Type B pancreatic cell (in vitro differentiated cells): ENCODE data around the gene PRDX6. TPM values are rescaled to one million over a fixed set of nuclear protein-coding genes. Genes with fewer than 3 reads are reported as not detected.
"Not testable (repeated sequence)": the region's sequence is repeated elsewhere in the genome, so short reads cannot be mapped to it uniquely, and the experiment has no call there.

Experiments
- DNase-seq: peaks from one replicate; pipeline ENCODE4 v3.0.0; 2021; ENCODE audit warnings: mixed read lengths; ENCODE audit not compliant: unreplicated experiment; ENCODE audit errors: extremely low spot score
- H3K27ac Mint-ChIP-seq: 2 replicates; pipeline ENCODE4 v1.8.0; 2021; ENCODE audit warnings: mild to moderate bottlenecking, mixed read lengths
- H3K27me3 Mint-ChIP-seq: 2 replicates; pipeline ENCODE4 v1.8.0; 2021; ENCODE audit warnings: mixed read lengths
- H3K36me3 Mint-ChIP-seq: 2 replicates; pipeline ENCODE4 v1.8.0; 2021; ENCODE audit warnings: mixed read lengths
- H3K4me1 Mint-ChIP-seq: one replicate; pipeline ENCODE4 v1.8.0; 2021; ENCODE audit warnings: mixed read lengths; ENCODE audit not compliant: unreplicated experiment
- H3K4me3 Mint-ChIP-seq: 2 replicates; pipeline ENCODE4 v1.8.0; 2021; ENCODE audit warnings: mild to moderate bottlenecking, mixed read lengths
- H3K9me3 Mint-ChIP-seq: 2 replicates; pipeline ENCODE4 v1.8.0; 2021; ENCODE audit warnings: mixed read lengths
- total RNA-seq: library from RNA; stranded (reverse); gene quantifications from 2 replicates; pipeline ENCODE4 v1.2.1, GENCODE V29; 2021; ENCODE audit warnings: low replicate concordance
- TF ChIP-seq, protein P1 (sequence below): fragments of 200-600 bp; sonication (generic); conservative IDR thresholded peaks from 2 replicates; pipeline ENCODE4 v1.5.0; 2021; ENCODE audit warnings: antibody characterized with exemption, mild to moderate bottlenecking

The PRDX6 gene
- total RNA-seq, 1 donor from 2014 or later = 333 TPM

DNA sequence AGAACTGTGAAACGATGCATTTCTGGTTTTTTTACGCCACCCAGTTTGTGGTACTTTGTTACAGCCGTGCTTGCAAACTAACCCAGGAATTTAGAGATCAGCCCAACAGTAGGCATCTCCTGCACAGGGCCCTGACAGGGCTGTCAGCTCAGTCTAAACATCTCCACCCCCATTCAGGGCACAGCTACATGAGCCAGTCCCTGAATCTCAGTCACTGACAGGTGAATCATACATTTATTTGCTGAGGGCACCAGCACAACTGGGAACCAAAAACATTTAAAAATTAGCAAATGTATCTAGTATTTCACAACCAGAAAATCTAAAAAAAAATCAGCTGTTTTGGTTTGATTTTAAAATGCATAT, 30.7 kb downstream of the PRDX6 start:
- Mint-ChIP-seq H3K9me3 (no peaks in the 10 kb centered on the region), H3K4me1 (peaks cover 17% of the 10 kb centered on the region), H3K36me3 (no peaks in the 10 kb centered on the region), H3K27ac (peak overlapping the region; percentile 96), H3K4me3 (peak overlapping the region; percentile 23), H3K27me3 (no peaks in the 10 kb centered on the region)
- TF ChIP-seq, protein P1, sequence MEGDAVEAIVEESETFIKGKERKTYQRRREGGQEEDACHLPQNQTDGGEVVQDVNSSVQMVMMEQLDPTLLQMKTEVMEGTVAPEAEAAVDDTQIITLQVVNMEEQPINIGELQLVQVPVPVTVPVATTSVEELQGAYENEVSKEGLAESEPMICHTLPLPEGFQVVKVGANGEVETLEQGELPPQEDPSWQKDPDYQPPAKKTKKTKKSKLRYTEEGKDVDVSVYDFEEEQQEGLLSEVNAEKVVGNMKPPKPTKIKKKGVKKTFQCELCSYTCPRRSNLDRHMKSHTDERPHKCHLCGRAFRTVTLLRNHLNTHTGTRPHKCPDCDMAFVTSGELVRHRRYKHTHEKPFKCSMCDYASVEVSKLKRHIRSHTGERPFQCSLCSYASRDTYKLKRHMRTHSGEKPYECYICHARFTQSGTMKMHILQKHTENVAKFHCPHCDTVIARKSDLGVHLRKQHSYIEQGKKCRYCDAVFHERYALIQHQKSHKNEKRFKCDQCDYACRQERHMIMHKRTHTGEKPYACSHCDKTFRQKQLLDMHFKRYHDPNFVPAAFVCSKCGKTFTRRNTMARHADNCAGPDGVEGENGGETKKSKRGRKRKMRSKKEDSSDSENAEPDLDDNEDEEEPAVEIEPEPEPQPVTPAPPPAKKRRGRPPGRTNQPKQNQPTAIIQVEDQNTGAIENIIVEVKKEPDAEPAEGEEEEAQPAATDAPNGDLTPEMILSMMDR = no peak
- no peak for DNase-seq

DNA sequence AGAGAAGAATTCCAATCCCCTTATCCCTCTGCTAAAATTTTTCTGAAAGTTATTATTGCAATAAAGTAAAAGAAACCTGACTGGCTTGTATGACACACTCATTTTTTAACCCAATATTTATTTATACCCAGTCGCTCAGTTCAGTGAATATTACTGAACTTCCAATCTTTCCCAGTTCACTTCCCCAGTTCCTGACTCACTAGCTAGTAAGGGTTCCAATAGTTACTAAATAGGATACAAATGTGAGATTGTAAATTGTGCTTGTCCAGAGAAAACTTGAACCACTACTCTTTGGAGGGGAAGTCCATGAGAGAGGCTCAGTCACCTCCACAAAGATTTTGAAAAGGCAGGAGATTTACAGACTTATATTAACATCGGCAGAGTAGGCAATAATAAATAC, 31.4 kb downstream of the PRDX6 start:
- TF ChIP-seq, protein P1 = no peak
- Mint-ChIP-seq H3K36me3 (no peaks in the 10 kb centered on the region), H3K4me1 (peaks cover 17% of the 10 kb centered on the region), H3K27ac (no peak overlapping the region), H3K4me3 (no peak overlapping the region), H3K27me3 (no peaks in the 10 kb centered on the region), H3K9me3 (peaks cover 2% of the 10 kb centered on the region)
- no peak for DNase-seq

DNA sequence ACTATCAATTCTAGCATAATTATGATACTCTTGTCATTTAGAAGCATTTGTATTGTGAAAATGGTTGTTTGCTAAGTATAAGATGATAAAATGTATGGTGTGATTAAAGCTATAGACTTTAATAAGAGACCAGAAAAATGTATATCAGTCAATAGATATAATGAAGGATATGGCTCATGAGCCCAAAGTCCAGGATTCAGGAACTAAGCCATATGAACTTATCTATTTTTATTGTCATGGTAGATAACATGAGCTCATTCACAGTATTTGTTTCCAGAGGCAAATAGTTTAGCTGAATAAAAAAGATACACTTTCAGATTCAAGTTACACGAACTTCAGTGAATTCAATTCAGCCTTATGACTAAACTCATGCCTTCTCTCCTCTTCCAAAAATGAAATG, 32.7 kb downstream of the PRDX6 start:
- no peaks in the 10 kb centered on the region for H3K36me3 Mint-ChIP-seq
- no peaks in the 10 kb centered on the region for H3K27me3 Mint-ChIP-seq
- no peak overlapping the region for H3K27ac Mint-ChIP-seq
- TF ChIP-seq, protein P1 = no peak
- H3K9me3 Mint-ChIP-seq = peaks cover 12% of the 10 kb centered on the region
- H3K4me1 Mint-ChIP-seq = peaks cover 17% of the 10 kb centered on the region
- no peak overlapping the region for H3K4me3 Mint-ChIP-seq
- DNase-seq = no peak

DNA sequence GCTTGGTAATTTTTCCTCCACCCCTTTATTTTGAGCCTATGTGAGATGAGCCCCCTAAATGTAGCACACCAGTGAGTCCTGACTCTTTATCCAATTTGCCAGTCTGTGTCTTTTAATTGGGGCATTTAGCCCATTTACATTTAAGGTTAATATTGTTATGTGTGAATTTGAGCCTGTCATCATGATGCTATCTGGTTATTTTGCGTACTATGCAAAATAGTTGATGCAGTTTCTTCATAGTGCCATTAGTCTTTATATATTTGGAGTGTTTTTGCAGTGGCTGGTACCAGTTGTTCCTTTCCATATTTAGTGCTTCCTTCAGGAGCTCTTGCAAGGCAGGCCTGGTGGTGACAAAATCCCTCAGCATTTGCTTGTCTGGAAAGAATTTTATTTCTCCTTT, 37.4 kb downstream of the PRDX6 start:
- H3K4me1 Mint-ChIP-seq, H3K27me3 Mint-ChIP-seq, H3K4me3 Mint-ChIP-seq, H3K27ac Mint-ChIP-seq, H3K36me3 Mint-ChIP-seq, DNase-seq: not testable (repeated sequence)
- peaks cover 17% of the 10 kb centered on the region for H3K9me3 Mint-ChIP-seq

DNA sequence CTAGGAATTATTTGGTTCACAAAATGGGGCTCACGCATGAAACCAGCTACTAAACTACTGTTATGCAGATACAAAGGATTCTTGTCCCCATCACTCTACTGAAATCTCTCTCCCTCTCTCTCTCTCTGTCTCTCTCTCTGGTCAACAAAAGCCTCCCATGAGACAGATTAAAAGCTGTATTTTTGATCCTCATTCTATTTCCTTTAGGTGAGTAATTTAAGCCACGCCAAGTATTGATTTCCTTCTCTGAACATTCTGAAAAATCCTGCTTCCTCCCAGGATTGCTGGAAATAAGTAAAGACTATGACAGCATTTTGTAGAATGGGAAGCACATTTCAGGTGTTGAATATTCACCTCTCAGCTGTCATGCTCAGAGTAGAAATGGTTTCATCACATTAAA, 43.7 kb downstream of the PRDX6 start:
- no peak for DNase-seq
- Mint-ChIP-seq H3K4me3 (no peak overlapping the region), H3K36me3 (no peaks in the 10 kb centered on the region), H3K9me3 (no peaks in the 10 kb centered on the region), H3K27me3 (no peaks in the 10 kb centered on the region), H3K4me1 (peaks cover 5% of the 10 kb centered on the region), H3K27ac (no peak overlapping the region)
- TF ChIP-seq, protein P1 = no peak

DNA sequence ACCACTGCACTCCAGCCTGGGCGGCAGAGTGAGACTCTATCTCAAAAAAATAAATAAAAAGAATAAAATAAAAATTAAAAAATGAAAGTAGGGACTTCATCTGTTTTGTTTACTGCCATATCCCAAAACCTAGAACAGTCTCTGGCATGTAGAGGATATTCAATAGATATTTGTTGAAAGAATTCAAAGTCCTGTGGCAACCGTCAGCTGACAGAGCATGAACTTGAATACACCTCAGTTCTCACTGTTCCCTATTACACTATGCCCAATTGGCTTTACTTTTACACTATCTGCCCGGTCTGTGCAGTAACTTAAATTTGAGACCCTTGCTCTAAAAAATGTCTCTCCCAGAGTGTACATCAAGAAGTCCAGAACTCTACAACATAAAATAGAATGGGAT, 46.2 kb downstream of the PRDX6 start:
- no peaks in the 10 kb centered on the region for H3K9me3 Mint-ChIP-seq
- H3K36me3 Mint-ChIP-seq = no peaks in the 10 kb centered on the region
- TF ChIP-seq, protein P1 = no peak
- peaks cover 3% of the 10 kb centered on the region for H3K4me1 Mint-ChIP-seq
- no peak for DNase-seq
- no peak overlapping the region for H3K27ac Mint-ChIP-seq
- H3K4me3 Mint-ChIP-seq = no peak overlapping the region
- no peaks in the 10 kb centered on the region for H3K27me3 Mint-ChIP-seq
